ENCODE results near the gene FLNB.

Gene FLNB

GRCh38 chr3:58037141-58037910 is 29.1 kb downstream of the FLNB start:
- Histone ChIP-seq H3K4me1 (no peaks in the 10 kb centered on the region), H3K36me3 (no peaks in the 10 kb centered on the region), H3K4me3 (ENCODE audit: low read depth, low read length) (no peak overlapping the region), H3K27me3 (no peaks in the 10 kb centered on the region), H3K9me3 (no peaks in the 10 kb centered on the region)
- DNase-seq: no peak
- TF ChIP-seq CTCF (IDR thresholded peaks at IDR 0.05; ENCODE audit: low read depth, low read length): no peak

DNA sequence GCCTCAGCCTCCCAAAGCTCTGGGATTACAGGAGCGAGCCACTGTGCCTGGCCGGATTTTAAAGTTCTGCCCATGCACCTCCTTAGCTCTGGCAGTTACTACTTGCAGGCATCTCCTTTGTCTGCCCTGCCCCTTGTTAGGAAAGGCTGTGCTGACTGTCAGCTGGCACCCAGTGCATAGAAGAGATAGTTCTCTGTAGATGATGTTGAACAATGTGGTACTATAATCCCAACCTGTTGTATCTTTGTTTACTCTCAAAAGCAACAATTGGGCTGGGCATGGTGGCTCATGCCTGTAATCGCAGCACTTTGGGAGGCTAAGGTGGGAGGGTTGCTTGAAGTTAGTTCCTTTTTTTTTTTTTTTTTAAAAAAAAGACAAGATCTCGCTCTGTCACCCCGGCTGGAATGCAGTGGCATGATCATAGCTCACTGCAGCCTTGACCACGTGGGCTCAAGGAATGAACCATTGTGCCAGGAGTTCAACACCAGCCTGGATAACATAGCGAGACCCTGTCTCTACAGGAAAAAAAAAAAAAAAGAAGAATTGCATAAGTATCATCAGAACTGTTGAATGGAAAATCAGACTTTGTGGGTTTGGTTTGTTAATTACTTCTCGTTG is 30.6 kb downstream of the FLNB start:
- Histone ChIP-seq H3K4me3 (ENCODE audit: low read depth, low read length) (no peak overlapping the region), H3K9me3 (no peaks in the 10 kb centered on the region), H3K36me3 (no peaks in the 10 kb centered on the region), H3K27me3 (no peaks in the 10 kb centered on the region), H3K4me1 (no peaks in the 10 kb centered on the region)
- no peak for TF ChIP-seq CTCF (IDR thresholded peaks at IDR 0.05; ENCODE audit: low read depth, low read length)
- DNase-seq: no peak

DNA sequence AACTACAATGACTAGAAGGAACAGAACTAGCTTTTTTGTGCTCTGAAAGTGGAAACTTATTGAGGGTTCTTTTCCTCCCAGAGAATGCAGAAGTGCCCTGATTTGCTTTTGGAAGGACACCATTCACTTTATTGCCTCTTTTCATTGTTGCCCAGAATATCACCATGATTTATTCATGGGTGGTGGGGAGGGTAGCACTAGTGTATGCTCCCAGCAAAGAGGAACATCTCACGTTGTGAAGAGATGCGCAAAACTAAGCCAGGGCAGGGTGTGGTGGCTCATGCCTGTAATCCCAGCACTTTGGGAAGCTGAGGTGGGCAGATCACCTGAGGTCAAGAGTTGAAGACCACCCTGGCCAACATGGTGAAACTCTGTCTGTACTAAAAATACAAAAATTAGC is 31.4 kb downstream of the FLNB start:
- no peak for TF ChIP-seq CTCF (IDR thresholded peaks at IDR 0.05; ENCODE audit: low read depth, low read length)
- Histone ChIP-seq H3K36me3 (no peaks in the 10 kb centered on the region), H3K4me1 (no peaks in the 10 kb centered on the region), H3K4me3 (ENCODE audit: low read depth, low read length) (no peak overlapping the region), H3K27me3 (no peaks in the 10 kb centered on the region), H3K9me3 (no peaks in the 10 kb centered on the region)
- DNase-seq: no peak

DNA sequence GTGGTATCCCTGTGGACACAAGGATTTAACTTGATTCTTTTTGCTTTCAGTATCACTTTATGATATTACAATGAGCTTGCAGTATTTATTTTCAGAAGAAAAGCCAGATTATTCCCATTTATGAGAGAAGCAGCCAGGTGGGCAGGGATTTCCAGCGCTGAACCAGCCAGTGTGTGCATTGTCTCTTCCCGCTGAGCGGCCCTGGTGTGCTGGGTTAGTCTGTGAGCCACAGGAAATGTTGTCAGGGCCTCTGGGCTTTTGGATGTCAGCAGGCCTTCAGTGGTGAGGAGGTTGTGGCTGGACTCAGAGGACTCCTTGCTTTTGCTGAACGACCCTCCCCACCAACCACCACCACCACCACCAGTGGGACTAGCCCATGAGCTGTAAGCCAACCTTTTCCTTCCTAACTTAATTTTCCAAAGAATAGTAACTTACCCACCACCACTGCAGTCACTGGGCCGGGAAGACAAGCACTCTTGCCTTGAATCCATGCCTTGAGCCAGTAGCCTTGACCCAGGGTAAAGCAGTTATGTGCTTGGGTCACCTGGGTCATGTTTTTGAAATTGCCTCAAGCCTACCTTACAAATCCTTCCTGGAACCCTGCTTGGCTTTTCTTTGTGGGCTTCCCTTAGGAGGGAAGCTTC is 33.1 kb downstream of the FLNB start:
- no peaks in the 10 kb centered on the region for H3K9me3 ChIP-seq
- TF ChIP-seq CTCF (IDR thresholded peaks at IDR 0.05; ENCODE audit: low read depth, low read length): no peak
- DNase-seq: no peak
- H3K4me3 ChIP-seq (ENCODE audit: low read depth, low read length): no peak overlapping the region
- no peaks in the 10 kb centered on the region for H3K36me3 ChIP-seq
- H3K4me1 ChIP-seq: no peaks in the 10 kb centered on the region
- H3K27me3 ChIP-seq: no peaks in the 10 kb centered on the region

DNA sequence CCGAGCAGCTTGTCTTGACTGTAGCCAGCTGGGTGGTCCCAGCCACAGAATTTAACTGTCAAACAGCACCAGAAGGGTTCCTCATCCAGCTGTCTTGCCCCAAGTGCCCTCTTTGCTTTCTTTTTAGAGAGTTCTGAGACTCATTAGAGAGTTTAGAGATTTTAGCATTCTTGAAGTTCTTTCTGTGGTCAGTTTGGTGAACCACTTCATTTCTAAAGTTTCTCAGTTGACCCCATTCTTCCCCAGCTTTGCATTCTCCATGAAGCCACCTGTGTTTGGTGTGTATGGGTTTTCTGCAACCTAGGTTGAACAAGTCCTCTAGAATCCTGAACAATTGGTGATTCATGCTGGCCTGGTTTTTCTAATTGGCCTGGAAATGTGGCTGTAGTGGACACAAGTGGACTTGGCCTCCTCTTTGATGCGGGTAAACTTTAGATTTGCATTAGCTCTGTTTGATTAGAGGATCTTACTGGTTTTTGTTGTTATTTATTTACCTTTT is 33.7 kb downstream of the FLNB start:
- no peaks in the 10 kb centered on the region for H3K27me3 ChIP-seq
- no peaks in the 10 kb centered on the region for H3K9me3 ChIP-seq
- DNase-seq: no peak
- H3K4me1 ChIP-seq: no peaks in the 10 kb centered on the region
- H3K36me3 ChIP-seq: no peaks in the 10 kb centered on the region
- no peak for TF ChIP-seq CTCF (IDR thresholded peaks at IDR 0.05; ENCODE audit: low read depth, low read length)
- H3K4me3 ChIP-seq (ENCODE audit: low read depth, low read length): no peak overlapping the region
